Ecto neural progenitor cell (in vitro differentiated cells): ENCODE data around the gene PSME2.

Experiments used
- DNase-seq: peaks from one replicate; pipeline ENCODE4 v3.0.0-alpha.2; 2018; ENCODE audit warnings: low spot score

The PSME2 gene

GRCh38 chr14:24179294-24179960 is 33.0 kb upstream of the PSME2 start:
- no peak for DNase-seq

- DNase-seq = no peak
These were observed 32.2 kb upstream of the PSME2 start for GRCh38 chr14:24178399-24179178.

- DNase-seq = no peak
These were observed 31.5 kb upstream of the PSME2 start for GRCh38 chr14:24177891-24178290.

GRCh38 chr14:24177041-24177825 is 30.8 kb upstream of the PSME2 start:
- DNase-seq = no peak

GRCh38 chr14:24176599-24176998 is 30.2 kb upstream of the PSME2 start:
- DNase-seq = no peak

- DNase-seq = no peak
These were observed 26.5 kb upstream of the PSME2 start for GRCh38 chr14:24172871-24173281.

GRCh38 chr14:24172261-24172860 is 26.0 kb upstream of the PSME2 start:
- DNase-seq = no peak

GRCh38 chr14:24171422-24172260 is 25.2 kb upstream of the PSME2 start, which contains the start of gene REC8:
Gene REC8 (plus strand): TSS chr14:24172080. CDS start chr14:24172553, 473 bp downstream.
- peak; percentile 99 for DNase-seq

- DNase-seq = no peak
These were observed 21.2 kb upstream of the PSME2 start for GRCh38 chr14:24167469-24168114.

GRCh38 chr14:24165785-24166184 is 19.4 kb upstream of the PSME2 start:
- no peak for DNase-seq

GRCh38 chr14:24164518-24164991 is 18.1 kb upstream of the PSME2 start:
- DNase-seq = no peak

- DNase-seq = no peak
These were observed 15.7 kb upstream of the PSME2 start for GRCh38 chr14:24162093-24162492.

- DNase-seq = peak; percentile 97
These were observed 14.7 kb upstream of the PSME2 start, which contains the start of gene IRF9 for GRCh38 chr14:24160850-24161804. Gene IRF9 (plus strand): TSS chr14:24161265. CDS start chr14:24162145, 880 bp downstream.

GRCh38 chr14:24160499-24160849 is 14.1 kb upstream of the PSME2 start:
- DNase-seq = no peak

- DNase-seq = no peak
These were observed 13.5 kb upstream of the PSME2 start for GRCh38 chr14:24159777-24160498.

- DNase-seq = no peak
These were observed 10.9 kb upstream of the PSME2 start for GRCh38 chr14:24157331-24157730.

- DNase-seq = no peak
These were observed 10.4 kb upstream of the PSME2 start for GRCh38 chr14:24156840-24157239.

- no peak for DNase-seq
These were observed 8.7 kb upstream of the PSME2 start for GRCh38 chr14:24155100-24155499.
